Keratinocyte (primary cell): Measurements from ENCODE around the gene CDC25A.

Source experiments
- EZH2 ChIP-seq: IDR thresholded peaks from one replicate; pipeline ENCODE4 v1.6.1; 2012; ENCODE audit warnings: inconsistent platforms, mild to moderate bottlenecking, low read length, moderate library complexity
- TF ChIP-seq, protein P1 (sequence below), 3 experiments: IDR thresholded peaks in 1 of 3; conservative IDR thresholded peaks in 1 of 3; optimal IDR thresholded peaks in 1 of 3; 2 replicates in 2 of 3; 3 replicates in 1 of 3; pipeline versions ENCODE3 to v1.5.1; 2011; ENCODE audit warnings: low read length in 3 of 3, mild to moderate bottlenecking in 3 of 3, moderate library complexity in 2 of 3, control low read depth in 1 of 3, inconsistent platforms in 1 of 3; ENCODE audit not compliant: insufficient read depth in 2 of 3; ENCODE audit errors: extremely low read depth in 1 of 3

GRCh38 chr3:48120223-48120622 is 68.0 kb downstream of the CDC25A start:
- TF ChIP-seq, protein P1, sequence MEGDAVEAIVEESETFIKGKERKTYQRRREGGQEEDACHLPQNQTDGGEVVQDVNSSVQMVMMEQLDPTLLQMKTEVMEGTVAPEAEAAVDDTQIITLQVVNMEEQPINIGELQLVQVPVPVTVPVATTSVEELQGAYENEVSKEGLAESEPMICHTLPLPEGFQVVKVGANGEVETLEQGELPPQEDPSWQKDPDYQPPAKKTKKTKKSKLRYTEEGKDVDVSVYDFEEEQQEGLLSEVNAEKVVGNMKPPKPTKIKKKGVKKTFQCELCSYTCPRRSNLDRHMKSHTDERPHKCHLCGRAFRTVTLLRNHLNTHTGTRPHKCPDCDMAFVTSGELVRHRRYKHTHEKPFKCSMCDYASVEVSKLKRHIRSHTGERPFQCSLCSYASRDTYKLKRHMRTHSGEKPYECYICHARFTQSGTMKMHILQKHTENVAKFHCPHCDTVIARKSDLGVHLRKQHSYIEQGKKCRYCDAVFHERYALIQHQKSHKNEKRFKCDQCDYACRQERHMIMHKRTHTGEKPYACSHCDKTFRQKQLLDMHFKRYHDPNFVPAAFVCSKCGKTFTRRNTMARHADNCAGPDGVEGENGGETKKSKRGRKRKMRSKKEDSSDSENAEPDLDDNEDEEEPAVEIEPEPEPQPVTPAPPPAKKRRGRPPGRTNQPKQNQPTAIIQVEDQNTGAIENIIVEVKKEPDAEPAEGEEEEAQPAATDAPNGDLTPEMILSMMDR (optimal IDR thresholded peaks at IDR 0.05 in 1 of 3, IDR thresholded peaks at IDR 0.05 in 1 of 3, conservative IDR thresholded peaks at IDR 0.05 in 1 of 3; ENCODE audit: extremely low read depth in 1 of 3, insufficient read depth in 2 of 3, low read length in 3 of 3): no peak
- no peak for TF ChIP-seq EZH2
